Ishikawa (cell line): Measurements from ENCODE around the gene REC114.

Source experiments
- CEBPB ChIP-seq: IDR thresholded peaks from 2 replicates; pipeline ENCODE4 v1.6.1; 2012
- CREB1 ChIP-seq: IDR thresholded peaks from 2 replicates; pipeline ENCODE4 v1.6.1; 2012; ENCODE audit warnings: low read depth
- EGR1 ChIP-seq: IDR thresholded peaks from 2 replicates; pipeline ENCODE4 v1.6.1; 2012
- EP300 ChIP-seq: IDR thresholded peaks from 2 replicates; pipeline ENCODE4 v1.6.1; 2012; ENCODE audit warnings: borderline replicate concordance
- TAF1 ChIP-seq: IDR thresholded peaks from 2 replicates; pipeline ENCODE4 v1.6.1; 2012; ENCODE audit warnings: low read depth, mild to moderate bottlenecking
- TEAD4 ChIP-seq: IDR thresholded peaks from 2 replicates; pipeline ENCODE4 v1.6.1; 2012
- YY1 ChIP-seq: IDR thresholded peaks from 2 replicates; pipeline ENCODE4 v1.6.1; 2012; ENCODE audit warnings: low read depth
- ZBTB7A ChIP-seq: IDR thresholded peaks from 2 replicates; pipeline ENCODE4 v1.6.1; 2012; ENCODE audit warnings: low read depth
- TF ChIP-seq, protein P1 (sequence below): IDR thresholded peaks from 2 replicates; pipeline ENCODE4 v1.6.1; 2012
- TF ChIP-seq, protein P2 (sequence below): IDR thresholded peaks from 2 replicates; pipeline ENCODE4 v1.6.1; 2012

DNA sequence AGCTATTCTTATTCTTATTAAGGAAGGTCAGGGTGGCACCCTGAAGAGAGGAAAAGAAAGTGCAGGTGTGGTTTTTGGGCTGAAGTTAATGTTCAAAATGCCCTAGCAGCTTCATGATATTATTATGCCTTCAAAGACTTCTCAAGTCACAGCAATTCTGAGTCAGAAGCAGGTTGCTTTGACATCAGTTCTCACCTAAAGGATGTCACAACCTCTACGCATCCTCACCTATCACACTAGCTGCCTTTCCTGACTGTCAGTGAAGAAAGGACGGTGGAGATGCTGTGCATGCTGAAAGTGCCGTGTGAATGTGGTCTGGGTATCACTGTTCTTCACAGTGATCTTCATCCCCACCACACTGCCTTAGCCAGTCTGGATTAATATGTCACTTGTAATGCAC is 140.6 kb downstream of the REC114 start:
- TF ChIP-seq CREB1 (no peak), YY1 (no peak), ZBTB7A (no peak), CEBPB (no peak), TEAD4 (no peak), EP300 (no peak), EGR1 (no peak), TAF1 (no peak)
- TF ChIP-seq, protein P1, sequence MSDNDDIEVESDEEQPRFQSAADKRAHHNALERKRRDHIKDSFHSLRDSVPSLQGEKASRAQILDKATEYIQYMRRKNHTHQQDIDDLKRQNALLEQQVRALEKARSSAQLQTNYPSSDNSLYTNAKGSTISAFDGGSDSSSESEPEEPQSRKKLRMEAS: no peak
- TF ChIP-seq, protein P2, sequence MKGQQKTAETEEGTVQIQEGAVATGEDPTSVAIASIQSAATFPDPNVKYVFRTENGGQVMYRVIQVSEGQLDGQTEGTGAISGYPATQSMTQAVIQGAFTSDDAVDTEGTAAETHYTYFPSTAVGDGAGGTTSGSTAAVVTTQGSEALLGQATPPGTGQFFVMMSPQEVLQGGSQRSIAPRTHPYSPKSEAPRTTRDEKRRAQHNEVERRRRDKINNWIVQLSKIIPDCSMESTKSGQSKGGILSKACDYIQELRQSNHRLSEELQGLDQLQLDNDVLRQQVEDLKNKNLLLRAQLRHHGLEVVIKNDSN: no peak
